IPS-NIHi11 (cell line): ENCODE results near the gene BAHCC1.

Experiments used
- DNase-seq: peaks from one replicate; pipeline ENCODE4 v3.0.0; 2012; ENCODE audit warnings: mixed read lengths, low spot score

Gene BAHCC1

GRCh38 chr17:81493198-81494038 lies 98.2 kb downstream of the BAHCC1 start:
- peak; percentile 70 for DNase-seq

DNA sequence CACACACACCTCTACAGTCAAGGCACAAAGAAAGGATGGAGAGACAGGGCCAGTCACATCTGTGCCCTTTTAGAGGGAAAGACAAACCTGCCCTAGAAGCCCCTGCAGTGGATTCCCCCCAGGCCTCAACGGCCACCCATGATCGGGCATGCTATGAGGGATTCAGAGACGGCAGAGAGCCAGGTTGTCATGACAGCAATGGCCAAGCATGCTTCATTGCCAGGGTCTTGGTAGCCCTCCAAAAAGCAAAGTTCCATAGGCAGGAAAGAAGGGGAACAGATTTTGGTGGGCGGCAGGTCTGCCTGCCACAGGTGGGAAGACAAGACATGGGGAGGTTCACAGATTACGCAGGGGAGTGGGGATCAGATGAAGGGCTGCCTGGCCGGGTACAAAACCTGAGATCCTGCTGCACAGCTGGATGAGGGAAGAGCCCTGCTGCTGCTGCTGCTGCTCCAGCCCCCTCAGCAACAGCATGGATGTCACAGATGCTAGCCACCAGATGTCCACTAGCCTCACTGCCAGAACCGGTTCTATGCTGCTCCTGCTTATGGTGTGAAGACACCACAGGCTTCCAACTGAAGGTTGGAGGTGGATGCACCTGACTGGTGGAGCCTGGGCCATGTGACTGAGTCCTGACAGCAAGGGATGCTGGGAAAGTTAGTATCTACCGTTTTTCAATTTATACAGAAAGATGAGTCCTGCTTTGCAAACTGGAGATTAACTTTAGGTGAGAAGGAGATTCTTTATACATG lies 99.5 kb downstream of the BAHCC1 start:
- DNase-seq: no peak

- DNase-seq: no peak
These were observed 103.8 kb downstream of the BAHCC1 start for GRCh38 chr17:81498953-81499600.

- DNase-seq: no peak
These were observed 104.3 kb downstream of the BAHCC1 start for GRCh38 chr17:81499601-81499970.

- no peak for DNase-seq
These were observed 104.8 kb downstream of the BAHCC1 start for GRCh38 chr17:81500047-81500446.

GRCh38 chr17:81502471-81503017 lies 107.3 kb downstream of the BAHCC1 start:
- DNase-seq: no peak

GRCh38 chr17:81503619-81504018 lies 108.4 kb downstream of the BAHCC1 start:
- no peak for DNase-seq

DNA sequence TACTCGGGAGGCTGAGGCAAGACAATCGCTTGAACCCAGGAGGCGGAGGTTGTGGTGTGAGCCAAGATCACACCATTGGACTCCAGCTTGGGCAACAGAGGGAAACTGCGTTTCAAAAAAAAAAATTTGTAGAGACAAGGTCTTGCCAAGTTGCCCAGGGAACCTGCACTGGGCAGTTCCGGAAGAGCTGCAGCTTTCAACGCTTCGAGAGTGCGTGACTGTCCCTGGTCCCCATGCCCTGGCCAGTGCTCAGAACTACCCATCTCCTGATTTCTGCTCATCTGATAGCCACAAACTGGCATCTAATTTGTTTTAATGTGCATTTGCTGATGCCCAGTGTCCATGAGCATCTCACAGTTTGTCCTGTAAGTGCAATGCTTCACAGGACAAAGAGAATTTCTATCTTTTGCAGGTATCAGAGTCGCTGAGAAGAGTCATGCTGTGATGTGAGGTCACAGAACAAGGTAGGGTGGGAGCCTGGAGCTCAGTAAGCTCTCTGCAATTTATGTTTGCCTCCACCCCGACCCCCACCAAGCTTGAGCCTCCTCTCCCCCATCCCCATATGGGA lies 113.5 kb downstream of the BAHCC1 start:
- no peak for DNase-seq

DNA sequence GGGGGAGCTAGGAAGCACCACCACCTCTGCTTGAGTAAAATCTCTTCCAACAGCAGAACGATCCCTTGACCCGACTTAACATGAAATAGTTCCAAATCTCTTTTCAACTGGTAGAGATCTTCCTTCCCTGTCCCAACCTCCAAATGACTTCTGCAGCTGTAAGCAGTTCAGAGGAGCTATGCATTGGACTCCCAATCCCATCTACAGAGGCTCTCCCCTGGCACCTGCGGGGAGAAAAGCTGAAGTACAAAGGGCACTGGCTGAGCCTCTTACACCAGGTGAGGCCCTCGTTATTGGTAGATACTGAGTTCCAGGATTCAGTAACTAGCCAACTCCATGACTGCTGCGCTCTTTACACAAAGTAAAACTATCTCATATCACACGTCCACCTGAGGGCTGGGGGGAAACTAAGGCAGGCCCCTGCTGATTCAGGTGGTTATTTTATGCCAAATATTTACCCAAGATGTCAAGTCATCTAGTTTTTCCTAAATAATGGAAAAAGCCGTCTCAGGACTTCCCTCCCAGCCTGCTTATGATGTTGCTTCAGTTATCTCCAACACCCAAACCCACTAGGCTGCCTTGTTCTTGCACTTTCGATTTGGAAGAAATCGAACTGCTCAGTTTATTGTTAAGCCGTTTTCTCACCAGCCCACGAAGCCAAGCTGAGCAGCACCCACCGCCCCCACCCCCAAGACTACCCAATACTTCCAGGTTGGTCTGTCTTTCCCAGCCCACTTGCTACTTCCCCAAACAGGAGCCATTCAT lies 114.1 kb downstream of the BAHCC1 start:
- no peak for DNase-seq

GRCh38 chr17:81509972-81510784 lies 114.9 kb downstream of the BAHCC1 start:
- DNase-seq: no peak

- no peak for DNase-seq
These were observed 115.7 kb downstream of the BAHCC1 start for GRCh38 chr17:81510785-81511553.

DNA sequence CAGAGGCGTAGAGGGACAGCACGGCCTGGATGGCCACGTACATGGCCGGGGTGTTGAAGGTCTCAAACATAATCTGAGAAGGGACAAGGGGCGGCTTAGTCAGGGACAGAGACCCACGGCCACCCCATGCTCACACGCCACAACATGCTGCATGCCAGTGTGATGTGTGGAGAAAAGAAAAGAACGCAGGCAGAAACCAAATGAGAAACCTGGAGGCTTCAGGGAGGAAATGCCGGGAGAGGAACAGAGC lies 116.2 kb downstream of the BAHCC1 start:
- DNase-seq: no peak

DNA sequence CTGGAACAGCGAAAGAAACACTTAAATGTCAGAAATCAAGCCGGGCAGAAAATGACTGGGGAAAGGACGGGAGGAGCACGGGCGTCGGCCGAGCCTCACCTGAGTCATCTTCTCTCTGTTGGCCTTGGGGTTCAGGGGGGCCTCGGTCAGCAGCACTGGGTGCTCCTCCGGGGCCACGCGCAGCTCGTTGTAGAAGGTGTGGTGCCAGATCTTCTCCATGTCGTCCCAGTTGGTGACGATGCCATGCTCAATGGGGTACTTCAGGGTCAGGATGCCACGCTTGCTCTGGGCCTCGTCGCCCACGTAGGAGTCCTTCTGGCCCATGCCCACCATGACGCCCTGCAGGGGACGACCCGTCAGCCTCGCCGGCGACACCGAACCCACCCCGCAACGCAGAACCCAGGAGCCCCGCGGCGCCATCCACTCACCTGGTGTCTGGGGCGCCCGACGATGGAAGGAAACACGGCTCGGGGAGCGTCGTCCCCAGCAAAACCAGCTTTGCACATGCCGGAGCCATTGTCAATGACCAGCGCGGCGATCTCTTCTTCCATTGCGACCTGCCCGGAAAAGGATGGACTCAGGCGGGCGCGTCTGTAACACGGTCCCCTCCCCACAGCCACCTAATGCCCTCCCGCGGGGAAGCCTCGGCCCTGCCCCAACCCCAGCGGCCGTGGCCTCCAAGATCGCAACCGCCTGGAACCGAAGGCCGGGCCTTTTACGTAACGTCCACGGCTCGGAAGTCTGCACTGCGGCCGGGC lies 116.7 kb downstream of the BAHCC1 start:
- DNase-seq: no peak

GRCh38 chr17:81512562-81513371 lies 117.5 kb downstream of the BAHCC1 start, which contains the start of gene ACTG1:
ACTG1 (minus strand) TSS chr17:81512799; CDS start chr17:81512354, 445 bp downstream.
- DNase-seq: peak; percentile 90

- DNase-seq: peak; percentile 41
These were observed 118.1 kb downstream of the BAHCC1 start for GRCh38 chr17:81513372-81513752.

- DNase-seq: peak; percentile 23
These were observed 118.7 kb downstream of the BAHCC1 start for GRCh38 chr17:81513753-81514488.

- no peak for DNase-seq
These were observed 119.2 kb downstream of the BAHCC1 start for GRCh38 chr17:81514489-81514738.
